OCI-LY1 (cell line): ENCODE data around the gene CST3.

Experiments
- H2AFZ ChIP-seq: fragments of 200-600 bp; sonication (generic), shearing (Covaris generic); 2 replicates; pipeline ENCODE4 v1.6.0; 2014; ENCODE audit warnings: antibody characterized with exemption, mild to moderate bottlenecking, low read length
- H3F3A ChIP-seq: fragments of 200-600 bp; sonication (generic), shearing (Covaris generic); 2 replicates; pipeline ENCODE4 v1.6.0; 2014; ENCODE audit warnings: mild to moderate bottlenecking, antibody characterized with exemption, low read length, moderate library complexity; ENCODE audit not compliant: insufficient read depth
- H3K27ac ChIP-seq: fragments of 200-600 bp; sonication (generic); 2 replicates; pipeline ENCODE4 v1.5.1; 2014; ENCODE audit warnings: low read length, mixed run types, mild to moderate bottlenecking, low read depth; ENCODE audit not compliant: poor library complexity, severe bottlenecking
- H3K27me3 ChIP-seq: fragments of 200-600 bp; sonication (generic); 2 replicates; pipeline ENCODE4 v1.6.0; 2014; ENCODE audit warnings: antibody characterized with exemption, mild to moderate bottlenecking, low read length, moderate library complexity; ENCODE audit not compliant: insufficient read depth
- H3K36me3 ChIP-seq: fragments of 200-600 bp; sonication (generic); 2 replicates; pipeline ENCODE4 v1.6.1; 2014; ENCODE audit warnings: mild to moderate bottlenecking, antibody characterized with exemption, low read length, moderate library complexity, mixed read lengths; ENCODE audit not compliant: insufficient read depth
- H3K4me1 ChIP-seq: fragments of 200-600 bp; sonication (generic); 2 replicates; pipeline ENCODE4 v1.5.1; 2014; ENCODE audit warnings: mild to moderate bottlenecking, low read length, moderate library complexity; ENCODE audit not compliant: insufficient read depth, severe bottlenecking
- H3K4me2 ChIP-seq: fragments of 200-600 bp; sonication (generic), shearing (Covaris generic); 2 replicates; pipeline ENCODE4 v1.6.1; 2014; ENCODE audit warnings: low read length
- H3K4me3 ChIP-seq: fragments of 200-600 bp; sonication (generic); 2 replicates; pipeline ENCODE4 v1.5.1; 2014; ENCODE audit warnings: low read length, low read depth, mild to moderate bottlenecking, mixed read lengths; ENCODE audit not compliant: poor library complexity, severe bottlenecking
- H3K79me2 ChIP-seq: fragments of 200-600 bp; shearing (Covaris generic); 2 replicates; pipeline ENCODE4 v1.6.1; 2016; ENCODE audit warnings: mixed run types, low read length, mixed read lengths; ENCODE audit not compliant: insufficient read depth
- H3K9ac ChIP-seq: fragments of 200-600 bp; sonication (generic), shearing (Covaris generic); 2 replicates; pipeline ENCODE4 v1.6.1; 2014; ENCODE audit warnings: mild to moderate bottlenecking, low read length, mixed read lengths
- H3K9me2 ChIP-seq: fragments of 200-600 bp; sonication (generic), shearing (Covaris generic); 2 replicates; pipeline ENCODE4 v1.6.1; 2014; ENCODE audit warnings: low read depth, mild to moderate bottlenecking, low read length, mixed read lengths
- H3K9me3 ChIP-seq: fragments of 200-600 bp; shearing (Covaris generic); 2 replicates; pipeline ENCODE4 v1.6.1; 2014; ENCODE audit warnings: low read length, mixed read lengths
- H4K20me1 ChIP-seq: fragments of 200-600 bp; sonication (generic), shearing (Covaris generic); 2 replicates; pipeline ENCODE4 v1.6.0; 2016; ENCODE audit warnings: mild to moderate bottlenecking, low read length; ENCODE audit not compliant: insufficient read depth
- CTCF ChIP-seq: fragments of 200-600 bp; sonication (generic), shearing (Covaris generic); IDR thresholded peaks from 2 replicates; pipeline ENCODE4 v1.5.1; 2017; ENCODE audit warnings: mild to moderate bottlenecking, antibody characterized with exemption, low read length, moderate library complexity, mixed read lengths
- EZH2 ChIP-seq: fragments of 200-600 bp; sonication (generic), shearing (Covaris generic); IDR thresholded peaks from 2 replicates; pipeline ENCODE4 v1.8.0; 2017; ENCODE audit warnings: borderline replicate concordance, mixed run types, mild to moderate bottlenecking, antibody characterized with exemption, low read length, moderate library complexity, mixed read lengths

CST3 gene

DNA sequence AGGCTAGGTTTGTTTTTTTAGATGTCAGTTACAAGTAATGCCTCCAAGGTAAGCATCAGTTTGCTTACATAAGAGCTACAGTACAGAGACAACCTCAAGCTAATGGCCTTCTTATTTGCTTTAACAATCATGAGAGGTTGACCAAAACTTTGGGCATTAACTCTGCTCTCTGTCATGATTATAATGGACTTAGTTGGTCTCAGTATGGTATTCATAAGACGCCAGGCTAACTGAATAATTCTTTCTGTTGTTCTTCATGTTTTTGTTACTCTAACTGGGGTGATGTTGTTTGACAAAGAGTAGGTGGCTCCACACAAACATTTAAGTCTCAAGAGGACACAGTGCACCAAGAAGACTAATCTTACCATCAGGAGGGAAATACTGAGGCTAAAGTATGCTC lies 41.8 kb downstream of the CST3 start:
- H3K9me3 ChIP-seq: no peaks in the 10 kb centered on the region
- no peaks in the 10 kb centered on the region for H3K9me2 ChIP-seq
- no peaks in the 10 kb centered on the region for H4K20me1 ChIP-seq
- H2AFZ ChIP-seq: no peak overlapping the region
- H3K27me3 ChIP-seq: no peaks in the 10 kb centered on the region
- H3K4me1 ChIP-seq: no peaks in the 10 kb centered on the region
- H3K36me3 ChIP-seq: no peaks in the 10 kb centered on the region
- no peak for TF ChIP-seq CTCF
- TF ChIP-seq EZH2: no peak
- H3K4me3 ChIP-seq: no peak overlapping the region
- no peaks in the 10 kb centered on the region for H3K79me2 ChIP-seq
- no peak overlapping the region for H3K9ac ChIP-seq
- H3F3A ChIP-seq: no peaks in the 10 kb centered on the region
- no peak overlapping the region for H3K4me2 ChIP-seq
- no peak overlapping the region for H3K27ac ChIP-seq

DNA sequence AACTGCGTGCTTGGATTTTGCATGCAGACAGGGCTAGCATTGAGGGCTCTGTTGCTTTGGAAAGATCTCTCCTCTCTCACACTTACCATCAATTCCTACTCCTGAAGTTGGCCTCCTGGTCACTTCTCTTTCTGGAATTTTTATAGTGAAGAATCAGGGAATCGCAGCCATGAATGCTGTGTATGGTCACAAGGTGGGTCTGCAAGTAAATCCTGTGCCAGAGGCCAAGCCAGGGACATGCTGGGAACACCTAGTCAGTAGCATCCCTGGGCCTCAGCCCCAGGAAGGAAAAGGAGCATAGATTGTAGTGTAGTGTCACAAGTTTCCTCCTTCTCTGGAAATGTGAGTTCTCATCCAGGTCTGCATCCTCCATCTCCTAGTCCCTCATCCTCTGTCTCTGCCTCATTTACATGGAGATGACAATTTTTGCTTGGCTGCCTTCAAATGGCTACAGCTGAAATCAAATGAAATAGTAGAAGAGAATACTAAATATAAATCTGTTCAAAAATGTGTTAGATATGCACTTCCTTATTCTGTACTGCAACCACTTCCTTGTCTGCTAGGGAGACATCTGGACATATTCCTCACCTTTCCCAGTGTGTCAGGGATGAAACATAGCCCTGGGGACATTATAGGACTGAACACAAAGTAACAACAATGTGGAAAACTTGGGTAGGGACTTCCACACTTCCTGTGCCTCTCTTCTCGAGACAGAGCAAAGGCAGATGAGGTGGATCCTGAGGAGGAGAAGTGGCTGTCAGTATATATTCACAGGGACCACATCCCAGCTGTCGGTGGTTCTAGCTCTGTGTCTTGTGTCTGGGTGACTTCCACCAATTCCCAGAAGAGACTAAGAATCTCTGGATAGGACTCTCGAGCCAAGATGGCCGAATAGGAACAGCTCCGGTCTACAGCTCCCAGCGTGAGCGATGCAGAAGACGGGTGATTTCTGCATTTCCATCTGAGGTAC lies 49.0 kb downstream of the CST3 start:
- Histone ChIP-seq H2AFZ (no peak overlapping the region), H3K79me2 (no peaks in the 10 kb centered on the region), H3K27ac (no peak overlapping the region), H3K9me3 (no peaks in the 10 kb centered on the region), H4K20me1 (no peaks in the 10 kb centered on the region), H3K4me3 (no peak overlapping the region), H3K27me3 (no peaks in the 10 kb centered on the region), H3K9me2 (no peaks in the 10 kb centered on the region), H3K9ac (no peak overlapping the region), H3K4me2 (no peak overlapping the region), H3K4me1 (no peaks in the 10 kb centered on the region), H3K36me3 (no peaks in the 10 kb centered on the region), H3F3A (no peaks in the 10 kb centered on the region)
- TF ChIP-seq EZH2 (no peak), CTCF (no peak)

GRCh38 chr20:23587631-23588030 lies 50.1 kb downstream of the CST3 start:
- Histone ChIP-seq H3K9ac (no peak overlapping the region), H3F3A (no peaks in the 10 kb centered on the region), H3K4me1 (no peaks in the 10 kb centered on the region), H3K4me3 (no peak overlapping the region), H3K4me2 (no peak overlapping the region), H3K79me2 (no peaks in the 10 kb centered on the region), H4K20me1 (no peaks in the 10 kb centered on the region), H3K36me3 (no peaks in the 10 kb centered on the region), H3K9me3 (no peaks in the 10 kb centered on the region), H3K9me2 (no peaks in the 10 kb centered on the region), H3K27me3 (no peaks in the 10 kb centered on the region), H3K27ac (no peak overlapping the region), H2AFZ (no peak overlapping the region)
- TF ChIP-seq CTCF (no peak), EZH2 (no peak)
